Gastroesophageal sphincter (tissue), 3 donors: ENCODE results near the gene NUP205.

Source experiments
- POLR2A ChIP-seq, 2 donors: fragments of 450-650 bp; IDR thresholded peaks; one replicate each; pipeline ENCODE4 v1.6.1; 2017; ENCODE audit warnings: antibody characterized with exemption in 2 of 2, mild to moderate bottlenecking in 2 of 2, moderate library complexity in 1 of 2
- TF ChIP-seq, protein P1 (sequence below), 4 experiments: fragments of 200-600 bp in 2 of 4; fragments of 450-650 bp in 2 of 4; sonication (generic) in 1 of 4; IDR thresholded peaks; one replicate each; pipeline ENCODE4 v1.5.1; 2017 to 2019; ENCODE audit warnings: antibody characterized with exemption in 4 of 4, mild to moderate bottlenecking in 2 of 4, moderate library complexity in 2 of 4

DNA sequence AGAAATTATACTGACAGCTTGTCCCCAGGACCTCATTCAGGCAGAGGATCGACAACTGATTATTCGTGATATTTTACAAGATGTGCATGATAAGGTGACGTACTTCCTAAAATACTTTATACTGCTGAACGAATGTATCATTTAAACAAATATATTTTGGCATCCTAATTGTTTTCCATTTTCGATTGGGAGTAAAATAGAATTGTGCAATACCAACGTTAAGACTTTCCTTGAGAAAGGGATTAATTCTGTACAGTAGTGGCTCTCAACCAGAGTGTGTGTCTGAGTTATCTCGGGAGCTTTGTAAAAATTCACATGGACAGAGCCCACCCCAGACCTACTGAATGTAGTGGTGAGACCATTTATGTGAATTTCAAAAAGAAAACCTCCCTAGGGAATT, 60.8 kb downstream of the NUP205 start:
- TF ChIP-seq, protein P1, sequence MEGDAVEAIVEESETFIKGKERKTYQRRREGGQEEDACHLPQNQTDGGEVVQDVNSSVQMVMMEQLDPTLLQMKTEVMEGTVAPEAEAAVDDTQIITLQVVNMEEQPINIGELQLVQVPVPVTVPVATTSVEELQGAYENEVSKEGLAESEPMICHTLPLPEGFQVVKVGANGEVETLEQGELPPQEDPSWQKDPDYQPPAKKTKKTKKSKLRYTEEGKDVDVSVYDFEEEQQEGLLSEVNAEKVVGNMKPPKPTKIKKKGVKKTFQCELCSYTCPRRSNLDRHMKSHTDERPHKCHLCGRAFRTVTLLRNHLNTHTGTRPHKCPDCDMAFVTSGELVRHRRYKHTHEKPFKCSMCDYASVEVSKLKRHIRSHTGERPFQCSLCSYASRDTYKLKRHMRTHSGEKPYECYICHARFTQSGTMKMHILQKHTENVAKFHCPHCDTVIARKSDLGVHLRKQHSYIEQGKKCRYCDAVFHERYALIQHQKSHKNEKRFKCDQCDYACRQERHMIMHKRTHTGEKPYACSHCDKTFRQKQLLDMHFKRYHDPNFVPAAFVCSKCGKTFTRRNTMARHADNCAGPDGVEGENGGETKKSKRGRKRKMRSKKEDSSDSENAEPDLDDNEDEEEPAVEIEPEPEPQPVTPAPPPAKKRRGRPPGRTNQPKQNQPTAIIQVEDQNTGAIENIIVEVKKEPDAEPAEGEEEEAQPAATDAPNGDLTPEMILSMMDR (IDR thresholded peaks at IDR 0.05) = no peak
- TF ChIP-seq POLR2A (IDR thresholded peaks at IDR 0.05) = no peak
